Kidney (tissue), 14 donors: ENCODE results near the gene VPS33B. TPM values are rescaled to one million over a fixed set of nuclear protein-coding genes. Genes with fewer than 3 reads are reported as not detected.

Experiments
- DNase-seq, 5 donors: peaks; one replicate each; pipeline ENCODE4 v3.0.0-alpha.2; 2013 to 2020
- FAIRE-seq: peaks from 2 replicates; lab custom pipeline; 2012; peaks lifted over from hg19 to GRCh38; lab: Jason Lieb, UNC
- H3K27ac ChIP-seq, 2 donors: one replicate each; pipeline ENCODE4 v1.7.0; 2013; ENCODE audit warnings: low read depth in 2 of 2, low read length in 2 of 2, inconsistent platforms in 1 of 2
- H3K27me3 ChIP-seq: one replicate; pipeline ENCODE4 v1.7.1; 2013; ENCODE audit warnings: low read length, inconsistent platforms; ENCODE audit not compliant: control insufficient read depth, insufficient read depth
- H3K36me3 ChIP-seq, 3 donors: one replicate each; pipeline versions ENCODE4 v1.7.0 to v1.7.1; 2013; ENCODE audit warnings: low read length in 3 of 3, control low read depth in 1 of 3, inconsistent platforms in 1 of 3; ENCODE audit not compliant: insufficient read depth in 3 of 3, control insufficient read depth in 2 of 3
- H3K4me1 ChIP-seq, 3 donors: one replicate each; pipeline versions ENCODE4 v1.7.0 to v1.7.1; 2013; ENCODE audit warnings: low read length in 3 of 3, inconsistent platforms in 1 of 3, low read depth in 1 of 3; ENCODE audit not compliant: control insufficient read depth in 2 of 3, insufficient read depth in 2 of 3
- H3K4me3 ChIP-seq, 3 donors: one replicate each; pipeline versions ENCODE4 v1.7.0 to v1.8.1; 2013; ENCODE audit warnings: low read length in 3 of 3, control low read depth in 1 of 3, inconsistent platforms in 1 of 3
- H3K9ac ChIP-seq, 3 donors: one replicate each; pipeline versions ENCODE4 v1.7.0 to v1.7.1; 2013; ENCODE audit warnings: low read length in 3 of 3, control low read depth in 1 of 3, inconsistent platforms in 1 of 3
- H3K9me3 ChIP-seq, 3 donors: one replicate each; pipeline versions ENCODE4 v1.7.0 to v1.7.1; 2013; ENCODE audit warnings: low read length in 3 of 3, control low read depth in 1 of 3, inconsistent platforms in 1 of 3; ENCODE audit not compliant: control insufficient read depth in 2 of 3, insufficient read depth in 1 of 3
- CTCF ChIP-seq: IDR thresholded peaks from 3 replicates; pipeline ENCODE4 v1.5.1; 2012; ENCODE audit warnings: mild to moderate bottlenecking, moderate library complexity, borderline replicate concordance; ENCODE audit not compliant: insufficient read depth; ENCODE audit errors: extremely low read depth
- intact Hi-C: fragments of 100-400 bp; cut with DNase I; formaldehyde crosslinking; loops from one replicate; pipeline ENCODE4 v1.11.1; 2022
- polyA plus RNA-seq: library from polyadenylated mRNA; stranded (reverse); fragments of 350-450 nt; fragmentation: Illumina TruSeq; extraction: RNeasy Lipid Tissue Mini Kit (QIAGEN cat#74804); gene quantifications from one replicate; pipeline ENCODE4 v1.2.3, GENCODE V29; 2014; ENCODE audit warnings: low read depth, low replicate concordance; ENCODE audit not compliant: insufficient read depth
- total RNA-seq: library from RNA; stranded (reverse); fragmentation: NEBNext Ultra II Directional; extraction: Animal tissue kit (Norgen Biotek cat#: 25700); gene quantifications from one replicate; pipeline ENCODE4 v1.2.1, GENCODE V29; 2021
- donor health status: control.
- donor health status: control.
- donor health status: control.
- donor health status: control.
- donor health status: control.
- donor health status: DM: yes; HTN: yes; CAD: no.
- donor health status: Normal renal cell carcinoma (clear cell type).

Gene VPS33B
- total and polyA plus RNA-seq, 2 donors from 2014 or later: 15.5 to 18.5 TPM

GRCh38 chr15:90982135-90982534 lies 40.3 kb downstream of the VPS33B start:
- Histone ChIP-seq H3K4me3 (no peak overlapping the region), H3K9me3 (no peaks in the 10 kb centered on the region), H3K36me3 (no peaks in the 10 kb centered on the region), H3K27ac (no peak overlapping the region), H3K27me3 (no peaks in the 10 kb centered on the region), H3K9ac (no peak overlapping the region), H3K4me1 (no peaks in the 10 kb centered on the region)
- intact Hi-C loops: no loop called here
- DNase-seq: no peak
- no peak for TF ChIP-seq CTCF
- FAIRE-seq: no peak

GRCh38 chr15:90981681-90982080 lies 40.7 kb downstream of the VPS33B start:
- TF ChIP-seq CTCF: no peak
- H3K4me3 ChIP-seq: no peak overlapping the region
- H3K9me3 ChIP-seq: no peaks in the 10 kb centered on the region
- no peaks in the 10 kb centered on the region for H3K36me3 ChIP-seq
- FAIRE-seq (no peak), DNase-seq (no peak)
- no peaks in the 10 kb centered on the region for H3K4me1 ChIP-seq
- no peak overlapping the region for H3K9ac ChIP-seq
- no peaks in the 10 kb centered on the region for H3K27me3 ChIP-seq
- intact Hi-C loops: no loop called here
- H3K27ac ChIP-seq: no peak overlapping the region

GRCh38 chr15:90979582-90979981 lies 42.8 kb downstream of the VPS33B start:
- DNase-seq: no peak
- Histone ChIP-seq H3K4me3 (no peak overlapping the region), H3K4me1 (no peaks in the 10 kb centered on the region), H3K36me3 (no peaks in the 10 kb centered on the region), H3K27ac (no peak overlapping the region), H3K9ac (no peak overlapping the region), H3K27me3 (no peaks in the 10 kb centered on the region), H3K9me3 (no peaks in the 10 kb centered on the region)
- no peak for TF ChIP-seq CTCF
- FAIRE-seq: no peak
- intact Hi-C loops: no loop called here

- DNase-seq (no peak), FAIRE-seq (no peak)
- Histone ChIP-seq H3K4me3 (no peak overlapping the region), H3K9me3 (no peaks in the 10 kb centered on the region), H3K4me1 (no peaks in the 10 kb centered on the region), H3K27me3 (no peaks in the 10 kb centered on the region), H3K36me3 (peaks cover 0 to 2% (median 0%) of the 10 kb centered on the region in 3 donors), H3K9ac (no peak overlapping the region), H3K27ac (no peak overlapping the region)
- intact Hi-C loops: no loop called here
- no peak for TF ChIP-seq CTCF
These were observed 48.2 kb downstream of the VPS33B start for GRCh38 chr15:90974216-90974615.
